ENCODE measurements around the gene EEF2.

Gene EEF2

DNA sequence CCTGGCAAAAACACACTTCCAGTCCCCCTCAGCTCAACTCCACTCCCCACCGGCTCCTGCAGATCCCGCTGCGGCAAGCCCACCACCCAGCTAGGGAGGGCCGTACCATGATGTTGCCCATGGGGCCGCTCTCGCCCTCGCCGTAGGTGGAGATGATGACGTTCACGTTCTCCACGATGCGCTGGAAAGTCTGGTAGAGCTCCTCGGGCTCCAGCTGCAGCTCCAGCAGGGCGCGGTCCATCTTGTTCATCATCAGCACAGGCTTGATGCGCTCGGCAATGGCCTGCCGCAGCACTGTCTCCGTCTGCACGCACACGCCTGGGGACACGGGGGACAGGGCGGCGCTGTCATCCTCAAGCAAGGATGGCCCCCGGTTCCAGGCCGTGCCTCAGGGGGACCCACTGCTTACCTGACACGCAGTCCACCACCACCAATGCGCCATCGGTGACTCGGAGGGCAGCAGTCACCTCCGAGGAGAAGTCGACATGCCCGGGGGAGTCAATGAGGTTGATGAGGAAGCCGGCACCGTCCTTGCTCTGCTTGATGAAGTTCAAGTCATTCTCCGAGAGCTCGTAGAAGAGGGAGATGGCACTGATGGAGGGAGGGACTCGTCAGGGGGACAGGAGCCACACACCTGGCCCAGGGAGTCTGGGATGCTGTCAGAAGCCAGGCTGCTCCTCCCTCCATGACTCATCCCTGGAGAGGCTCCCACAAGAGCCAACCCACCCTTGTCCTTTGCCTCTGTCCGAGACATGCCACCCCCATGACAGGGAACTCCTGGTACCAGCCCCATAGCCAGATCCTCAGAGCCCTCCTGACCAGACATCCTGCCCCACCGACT lies 2.3 kb downstream of the EEF2 start:
- Mint-ChIP-seq H3K27me3 (no peaks in the 10 kb centered on the region), H3K4me1 (peaks cover 87% of the 10 kb centered on the region), H3K9me3 (no peaks in the 10 kb centered on the region), H3K27ac (peak overlapping the region; percentile 52 to 99), H3K4me3 (peak overlapping the region; percentile 93 to 98)
- peak in 1 of 2 donors; percentile 9 for DNase-seq
- ATAC-seq = no peak

DNA sequence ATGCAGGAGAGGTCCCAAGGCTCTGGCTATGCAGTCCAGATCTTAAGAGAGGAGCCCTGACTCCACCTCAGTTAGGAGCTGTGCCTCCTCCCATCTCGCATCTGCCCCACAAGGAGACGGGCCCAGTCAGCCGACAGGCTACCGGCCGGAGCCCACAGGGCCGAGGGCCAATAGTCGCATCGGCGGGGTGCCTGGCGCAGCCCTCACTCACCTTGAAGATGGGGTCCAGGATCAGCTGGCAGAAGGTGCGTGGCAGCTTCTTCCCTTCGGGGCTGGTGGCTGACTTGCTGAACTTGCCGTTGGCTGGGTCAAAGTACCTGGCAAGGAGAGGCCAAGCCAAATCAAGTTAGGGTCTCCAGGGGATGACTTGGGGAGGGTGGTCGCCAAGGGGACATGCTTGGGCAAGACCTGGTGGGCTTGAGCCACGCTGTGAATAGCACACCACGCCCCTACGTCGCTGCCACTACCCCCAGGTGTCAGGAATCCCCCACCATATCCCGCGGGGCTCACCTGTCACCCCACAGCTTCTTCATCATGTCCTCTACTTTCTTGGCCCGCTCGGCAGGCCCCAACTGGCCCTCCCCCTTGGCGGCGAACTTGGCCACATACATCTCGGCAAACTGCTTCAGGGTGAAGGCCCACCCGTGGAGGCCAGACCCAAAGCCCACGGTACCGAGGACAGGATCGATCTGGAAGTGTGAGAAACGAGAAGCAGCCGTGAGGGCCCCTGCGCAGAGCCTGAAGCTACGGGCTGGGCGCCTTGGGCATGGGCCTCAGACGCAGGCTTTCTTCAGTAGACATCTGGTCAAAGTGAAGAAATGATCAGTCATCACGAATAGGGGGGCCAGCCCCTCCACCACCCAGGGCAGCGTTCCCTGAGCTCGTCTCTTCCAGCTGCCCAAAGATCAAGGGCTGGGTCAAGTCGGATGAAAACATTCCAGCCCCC lies 3.3 kb downstream of the EEF2 start:
- Mint-ChIP-seq H3K4me3 (peak overlapping the region; percentile 93 to 98), H3K27me3 (no peaks in the 10 kb centered on the region), H3K27ac (peak overlapping the region in 1 of 2 donors; percentile 99), H3K4me1 (peaks cover 88% of the 10 kb centered on the region), H3K9me3 (no peaks in the 10 kb centered on the region)
- no peak for DNase-seq
- ATAC-seq = no peak

DNA sequence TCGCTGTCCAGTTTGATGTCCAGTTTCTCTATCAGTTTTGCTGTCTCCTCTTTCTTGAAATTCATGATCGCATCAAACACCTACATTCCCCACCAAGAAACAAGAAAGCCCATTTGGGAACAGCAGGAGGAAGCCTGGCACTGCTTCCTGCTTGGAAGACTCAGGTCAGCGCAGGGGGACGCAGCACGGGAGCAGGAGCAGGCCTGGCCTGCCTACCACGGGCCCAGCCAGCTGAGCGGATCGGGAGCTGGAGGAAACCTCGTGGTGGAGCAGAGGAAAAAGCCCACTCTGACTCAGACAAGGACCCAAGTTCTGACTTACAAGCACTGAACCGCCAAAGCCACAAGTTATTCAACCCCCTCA lies 3.9 kb downstream of the EEF2 start:
- Mint-ChIP-seq H3K4me1 (peaks cover 85% of the 10 kb centered on the region), H3K27me3 (no peaks in the 10 kb centered on the region), H3K4me3 (peak overlapping the region in 1 of 2 donors; percentile 45), H3K9me3 (no peaks in the 10 kb centered on the region), H3K27ac (peak overlapping the region in 1 of 2 donors; percentile 83)
- no peak for DNase-seq
- ATAC-seq = no peak

DNA sequence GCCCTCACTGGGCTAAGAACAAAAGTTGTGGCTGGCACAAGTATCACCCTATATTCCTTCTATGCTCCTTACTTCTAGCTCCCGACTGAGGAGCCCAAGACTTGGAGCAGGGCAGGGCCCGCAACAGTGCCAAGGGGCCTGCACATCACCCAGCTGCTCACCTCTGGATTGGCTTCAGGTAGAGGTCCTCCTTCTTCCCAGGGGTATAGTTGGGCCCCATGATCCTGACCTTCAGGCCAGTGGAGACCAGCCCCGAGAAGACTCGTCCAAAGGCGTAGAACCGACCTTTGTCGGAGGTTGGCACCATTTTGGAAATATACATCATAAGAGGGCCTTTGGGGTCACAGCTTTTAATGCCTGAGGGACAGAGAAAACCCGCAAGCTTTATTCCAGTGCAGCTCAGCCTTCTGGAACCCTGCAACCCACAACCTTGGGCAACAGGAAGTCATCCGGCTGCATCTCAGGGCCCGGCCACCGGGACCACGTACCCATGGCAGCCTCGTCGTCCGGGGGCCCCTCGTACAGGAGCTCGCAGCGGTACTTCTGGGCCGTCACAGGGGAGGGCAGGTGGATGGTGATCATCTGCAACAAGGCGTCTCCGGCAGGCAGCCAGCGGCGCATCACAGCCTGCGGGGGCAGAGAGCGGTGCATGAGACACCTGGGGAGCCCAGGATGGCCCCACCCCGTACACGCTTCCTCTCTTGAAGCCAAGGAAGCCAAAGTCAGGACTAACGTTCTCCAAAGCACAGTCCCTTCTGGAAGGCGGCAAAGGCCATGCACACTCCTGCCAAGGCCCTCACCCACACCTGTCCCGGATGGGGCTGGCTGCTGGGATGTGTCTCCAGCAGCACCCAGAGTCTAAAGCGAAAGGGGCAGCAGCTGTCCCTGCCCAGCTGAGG lies 4.7 kb downstream of the EEF2 start:
- DNase-seq (peak in 1 of 2 donors; percentile 19), ATAC-seq (no peak)
- Mint-ChIP-seq H3K27me3 (no peaks in the 10 kb centered on the region), H3K9me3 (no peaks in the 10 kb centered on the region), H3K27ac (peak overlapping the region in 1 of 2 donors; percentile 93), H3K4me3 (peak overlapping the region in 1 of 2 donors; percentile 41), H3K4me1 (peaks cover 79% of the 10 kb centered on the region)

DNA sequence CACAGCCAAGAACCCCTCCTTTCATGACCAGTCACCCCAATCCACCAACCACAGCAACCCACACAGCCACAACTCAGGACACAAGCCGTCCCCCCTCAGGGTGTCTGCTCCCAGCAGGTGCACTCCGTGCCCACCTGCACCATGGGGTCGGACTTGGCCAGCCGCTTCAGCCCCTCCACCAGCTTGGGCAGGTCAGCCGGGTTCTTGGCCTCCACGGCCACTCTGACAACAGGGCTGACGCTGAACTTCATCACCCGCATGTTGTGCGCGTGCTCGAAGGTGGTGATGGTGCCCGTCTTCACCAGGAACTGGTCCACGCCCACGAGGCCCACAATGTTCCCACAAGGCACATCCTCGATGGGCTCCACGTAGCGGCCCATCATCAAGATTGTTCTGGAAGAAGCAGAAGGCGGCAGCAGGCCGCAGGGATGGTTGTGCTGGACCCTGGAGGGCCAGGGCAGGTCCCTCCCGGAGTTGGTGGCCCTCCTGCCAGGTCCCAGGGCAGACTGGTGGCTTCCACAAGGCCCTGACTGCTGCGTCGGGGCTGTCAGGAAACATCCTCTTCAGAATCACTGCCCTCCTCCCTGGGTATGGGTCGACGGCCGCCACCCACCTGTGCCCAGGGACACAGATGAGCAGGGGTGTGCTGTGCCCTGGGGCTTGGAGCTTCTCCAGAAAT lies 5.5 kb downstream of the EEF2 start:
- Mint-ChIP-seq H3K4me3 (peak overlapping the region in 1 of 2 donors; percentile 39), H3K27ac (peak overlapping the region in 1 of 2 donors; percentile 93), H3K27me3 (no peaks in the 10 kb centered on the region), H3K4me1 (peaks cover 72% of the 10 kb centered on the region), H3K9me3 (no peaks in the 10 kb centered on the region)
- ATAC-seq = no peak
- peak in 1 of 2 donors; percentile 20 for DNase-seq

DNA sequence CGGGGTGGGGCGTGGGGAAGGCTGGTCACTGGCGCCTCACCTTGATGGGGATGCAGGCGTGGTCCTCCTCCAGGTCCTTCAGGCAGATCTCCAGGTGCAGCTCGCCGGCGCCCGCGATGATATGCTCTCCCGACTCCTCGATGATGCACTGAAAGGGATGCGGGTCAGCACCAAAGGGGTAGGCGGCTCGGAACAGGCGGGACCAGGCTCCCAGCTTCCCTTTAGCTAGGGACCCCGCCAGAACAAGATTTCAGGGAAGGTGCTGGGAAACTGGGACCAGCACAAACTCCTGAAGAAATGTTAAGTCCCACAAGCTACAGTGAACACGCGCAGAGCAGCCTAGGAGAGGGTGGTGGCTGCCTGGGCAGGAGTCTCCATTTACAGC lies 6.0 kb downstream of the EEF2 start:
- H3K4me1 Mint-ChIP-seq = peaks cover 68% of the 10 kb centered on the region
- H3K4me3 Mint-ChIP-seq = no peak overlapping the region
- H3K27ac Mint-ChIP-seq = peak overlapping the region in 1 of 2 donors; percentile 93
- H3K9me3 Mint-ChIP-seq = no peaks in the 10 kb centered on the region
- no peaks in the 10 kb centered on the region for H3K27me3 Mint-ChIP-seq
- ATAC-seq (no peak), DNase-seq (no peak)

DNA sequence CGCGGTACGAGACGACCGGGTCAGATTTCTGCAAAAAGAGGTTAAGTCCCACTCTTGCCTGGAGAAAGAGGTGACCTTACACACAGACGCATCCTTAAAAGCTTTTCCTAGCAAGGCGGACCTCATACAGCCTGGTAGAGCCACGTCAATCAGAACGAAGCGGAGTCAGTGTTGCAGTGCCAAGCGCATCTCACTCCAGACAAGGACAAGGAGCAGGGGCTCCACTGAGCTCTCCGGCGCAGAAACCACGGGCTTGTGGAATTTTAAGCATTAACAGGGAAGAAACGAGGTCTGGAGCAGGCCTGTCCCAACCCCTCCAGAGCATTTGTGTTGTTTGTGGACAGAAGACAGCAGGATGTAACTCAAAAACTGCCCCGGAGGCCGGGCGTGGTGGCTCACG lies 7.1 kb downstream of the EEF2 start:
- peak overlapping the region in 1 of 2 donors; percentile 85 for H3K27ac Mint-ChIP-seq
- ATAC-seq = no peak
- H3K4me1 Mint-ChIP-seq = peaks cover 57% of the 10 kb centered on the region

DNA sequence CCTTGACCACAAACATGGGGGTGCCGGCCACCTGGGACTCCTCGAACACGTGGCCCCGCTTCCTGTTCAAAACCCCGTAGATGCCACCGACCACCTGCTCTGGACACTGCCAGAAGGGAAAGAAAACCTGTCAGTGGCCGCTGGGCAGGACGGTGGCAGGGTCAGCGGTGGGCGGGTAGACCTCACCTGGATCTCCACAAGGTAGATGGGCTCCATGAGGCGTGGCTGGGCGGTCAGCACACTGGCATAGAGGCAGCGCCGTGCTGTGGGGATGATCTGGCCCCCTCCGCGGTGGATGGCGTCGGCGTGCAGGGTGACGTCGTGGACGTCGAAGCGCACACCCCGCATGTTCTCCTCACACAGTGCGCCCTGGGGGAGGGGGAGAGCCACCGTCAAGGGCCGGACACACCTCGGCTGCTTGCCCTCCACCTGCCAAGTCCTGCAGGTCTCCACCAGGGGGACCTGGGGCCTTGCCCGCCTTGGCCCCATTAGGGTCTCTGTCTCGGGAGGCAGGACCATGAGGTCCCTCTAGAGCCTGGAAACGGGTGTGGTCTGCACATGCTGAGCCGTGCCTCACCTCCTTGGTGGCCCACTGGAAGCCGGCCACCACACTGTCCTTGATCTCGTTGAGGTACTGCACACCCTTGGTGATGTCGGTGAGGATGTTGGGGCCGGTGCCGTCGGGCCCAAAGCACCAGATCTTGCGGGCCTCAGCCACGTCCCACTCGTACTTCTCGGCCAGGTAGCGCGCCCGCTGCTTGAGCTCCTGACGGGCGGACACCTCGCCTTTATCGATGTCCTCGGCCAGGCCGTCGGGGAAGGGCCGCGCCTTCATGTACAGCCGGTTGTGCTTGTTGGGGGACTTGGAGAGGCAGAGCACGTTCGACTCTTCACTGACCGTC lies 7.8 kb downstream of the EEF2 start:
- no peaks in the 10 kb centered on the region for H3K9me3 Mint-ChIP-seq
- peak; percentile 13 for ATAC-seq
- H3K4me3 Mint-ChIP-seq = peak overlapping the region in 1 of 2 donors; percentile 26
- H3K27me3 Mint-ChIP-seq = no peaks in the 10 kb centered on the region
- H3K27ac Mint-ChIP-seq = peak overlapping the region in 1 of 2 donors; percentile 96
- DNase-seq = peak in 1 of 2 donors; percentile 23
- H3K4me1 Mint-ChIP-seq = peaks cover 51% of the 10 kb centered on the region

More for the DNA sequence above, 7.1 kb downstream of the EEF2 start:
- Mint-ChIP-seq H3K4me3 (peak overlapping the region; percentile 26 to 35), H3K27me3 (no peaks in the 10 kb centered on the region), H3K9me3 (no peaks in the 10 kb centered on the region)
- DNase-seq = no peak

DNA sequence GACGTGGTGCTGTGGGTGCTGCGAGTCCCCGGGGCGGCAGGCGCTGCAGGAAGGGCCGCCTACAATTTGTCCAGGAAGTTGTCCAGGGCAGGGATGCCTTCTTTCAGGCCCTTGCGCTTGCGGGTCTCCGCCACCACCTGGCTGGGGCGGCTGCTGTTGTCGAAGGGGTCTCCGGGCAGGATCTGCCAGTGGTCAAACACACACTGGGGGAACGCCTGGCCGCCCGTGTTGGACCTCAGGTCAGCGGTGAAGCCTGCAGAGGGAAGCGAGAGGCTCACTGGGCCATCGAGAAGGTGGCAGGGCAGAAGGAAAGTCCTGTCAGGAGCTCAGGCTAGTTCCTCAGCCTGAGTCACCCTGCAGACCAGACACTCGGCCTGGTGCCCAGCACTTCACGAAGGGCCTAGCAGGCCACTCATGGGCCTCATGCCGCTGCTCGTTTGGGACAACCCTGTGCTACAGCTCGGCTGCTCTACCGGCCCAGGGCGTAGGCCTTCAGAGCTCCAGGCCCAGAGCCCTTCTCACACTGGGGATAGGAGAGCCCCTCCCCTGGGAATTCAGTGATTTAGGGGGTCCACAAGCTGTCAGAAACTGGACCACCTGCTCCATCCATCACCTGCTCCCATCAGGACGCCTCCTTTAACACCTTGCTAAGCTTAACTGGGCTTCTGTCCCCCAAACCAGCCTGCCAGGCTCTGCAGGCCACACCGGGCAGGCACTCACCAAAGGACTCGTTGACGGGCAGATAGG lies 8.6 kb downstream of the EEF2 start:
- ATAC-seq (peak; percentile 2), DNase-seq (peak in 1 of 2 donors; percentile 24)
- Mint-ChIP-seq H3K4me1 (peaks cover 42% of the 10 kb centered on the region), H3K27me3 (no peaks in the 10 kb centered on the region), H3K9me3 (no peaks in the 10 kb centered on the region), H3K4me3 (peak overlapping the region in 1 of 2 donors; percentile 24), H3K27ac (peak overlapping the region in 1 of 2 donors; percentile 96)

DNA sequence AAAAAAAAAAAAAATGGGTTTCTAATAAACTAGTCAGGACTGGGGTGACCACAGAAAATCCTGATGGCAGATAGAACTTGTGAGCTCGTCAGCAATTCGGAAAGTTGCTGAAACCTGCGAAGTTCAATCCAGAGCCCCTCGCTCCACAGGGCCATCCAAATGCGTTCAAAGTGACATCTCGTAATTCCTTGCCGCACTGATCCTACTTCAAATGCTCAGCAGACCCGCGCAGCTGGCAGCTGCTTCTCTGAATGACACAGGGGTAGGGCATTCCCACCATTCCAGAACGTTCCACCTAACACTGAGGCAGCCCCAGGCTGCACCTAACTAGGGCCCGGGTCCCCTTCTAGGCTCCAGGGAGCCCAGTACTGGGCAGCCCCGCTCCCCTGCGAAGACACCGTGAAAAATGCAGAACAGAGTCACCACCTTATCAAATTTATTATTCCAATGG lies 9.6 kb downstream of the EEF2 start:
- no peak overlapping the region for H3K4me3 Mint-ChIP-seq

DNA sequence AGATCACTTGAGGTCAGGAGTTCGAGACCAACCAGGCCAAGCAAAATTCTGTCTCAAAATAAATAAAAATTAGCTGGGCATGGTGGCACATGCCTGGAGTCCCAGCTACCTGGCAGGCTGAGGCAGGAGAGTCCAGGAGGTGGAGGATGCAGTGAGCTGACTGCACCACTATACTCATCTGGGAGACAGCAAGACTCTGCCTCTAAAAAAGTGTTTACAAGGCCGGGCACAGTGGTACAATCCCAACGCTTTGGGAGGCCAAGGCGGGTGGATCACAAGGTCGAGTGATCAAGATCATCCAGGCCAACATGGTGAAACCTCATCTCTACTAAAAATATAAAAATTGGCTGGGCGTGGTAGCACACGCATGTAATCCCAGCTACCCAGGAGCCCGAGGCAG lies 10.1 kb downstream of the EEF2 start:
- ATAC-seq = no peak

More for the DNA sequence above, 9.6 kb downstream of the EEF2 start:
- H3K9me3 Mint-ChIP-seq = no peaks in the 10 kb centered on the region
- no peaks in the 10 kb centered on the region for H3K27me3 Mint-ChIP-seq
- peaks cover 38% of the 10 kb centered on the region for H3K4me1 Mint-ChIP-seq
- ATAC-seq = no peak
- H3K27ac Mint-ChIP-seq = peak overlapping the region in 1 of 2 donors; percentile 86
- DNase-seq = peak in 1 of 2 donors; percentile 13

DNA sequence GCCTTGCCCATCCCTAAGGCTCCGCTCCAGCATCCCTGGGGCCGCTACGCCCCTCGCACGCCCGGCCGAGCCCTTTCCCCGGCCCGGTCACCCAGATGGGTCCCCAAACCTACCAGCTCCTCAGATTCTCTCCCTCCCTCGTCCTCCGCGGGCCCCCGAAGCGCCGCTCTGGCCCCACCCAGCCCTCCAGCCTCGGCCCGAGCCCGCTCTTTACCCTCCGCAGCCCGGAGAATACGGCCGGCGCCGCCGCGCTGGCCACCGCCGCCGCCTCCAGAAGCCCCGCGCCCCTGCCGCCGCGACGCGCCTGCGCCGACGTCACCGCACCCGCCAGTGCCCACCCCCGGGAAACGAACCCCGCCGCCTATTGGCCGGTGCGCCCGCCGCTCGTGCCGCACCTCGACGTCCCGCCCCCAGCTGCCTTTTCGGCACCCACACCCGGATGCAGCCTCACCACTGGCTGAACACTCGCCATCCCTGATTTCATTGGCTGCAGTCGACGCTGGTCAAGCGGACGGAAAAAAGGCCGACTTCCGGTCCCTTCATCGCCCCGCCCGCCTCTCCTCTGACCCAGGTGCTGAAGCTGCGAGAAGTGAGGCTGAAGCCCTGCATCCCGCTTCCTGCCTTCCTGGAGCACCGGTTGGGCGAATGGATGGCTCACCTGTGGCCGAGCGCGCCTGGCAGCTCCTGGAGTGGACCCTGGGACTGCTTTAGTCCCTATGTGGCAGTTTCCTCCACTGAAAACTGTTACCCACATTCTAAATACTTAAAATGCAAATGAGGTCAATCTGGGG lies 14.3 kb downstream of the EEF2 start, which contains the start of gene DAPK3:
Gene DAPK3 (minus strand): TSS at position 292 of the 791 bp plus-strand sequence. CDS start 1,364 bp downstream, outside the sequence.
- no peaks in the 10 kb centered on the region for H3K27me3 Mint-ChIP-seq
- peak within 1 kb of the TSS; percentile 89 for H3K4me3 Mint-ChIP-seq
- peak; percentile 93 for ATAC-seq
- H3K4me1 Mint-ChIP-seq = peaks cover 32% of the 10 kb centered on the region
- H3K27ac Mint-ChIP-seq = peak within 1 kb of the TSS; percentile 93 to 94
- peak; percentile 93 to 95 for DNase-seq
- H3K9me3 Mint-ChIP-seq = no peaks in the 10 kb centered on the region

More for the DNA sequence above, 10.1 kb downstream of the EEF2 start:
- no peaks in the 10 kb centered on the region for H3K27me3 Mint-ChIP-seq
- no peaks in the 10 kb centered on the region for H3K9me3 Mint-ChIP-seq
- H3K27ac Mint-ChIP-seq = no peak overlapping the region
- peaks cover 41% of the 10 kb centered on the region for H3K4me1 Mint-ChIP-seq
- H3K4me3 Mint-ChIP-seq = no peak overlapping the region
- DNase-seq = no peak

Data from stimulated activated naive CD8-positive, alpha-beta T cell treated with anti-CD3 and anti-CD28 coated beads, Interleukin-15, amount 100 ng/mL, for 72 hours (primary cell).